ENCODE results near the gene TLR5.

The TLR5 gene

DNA sequence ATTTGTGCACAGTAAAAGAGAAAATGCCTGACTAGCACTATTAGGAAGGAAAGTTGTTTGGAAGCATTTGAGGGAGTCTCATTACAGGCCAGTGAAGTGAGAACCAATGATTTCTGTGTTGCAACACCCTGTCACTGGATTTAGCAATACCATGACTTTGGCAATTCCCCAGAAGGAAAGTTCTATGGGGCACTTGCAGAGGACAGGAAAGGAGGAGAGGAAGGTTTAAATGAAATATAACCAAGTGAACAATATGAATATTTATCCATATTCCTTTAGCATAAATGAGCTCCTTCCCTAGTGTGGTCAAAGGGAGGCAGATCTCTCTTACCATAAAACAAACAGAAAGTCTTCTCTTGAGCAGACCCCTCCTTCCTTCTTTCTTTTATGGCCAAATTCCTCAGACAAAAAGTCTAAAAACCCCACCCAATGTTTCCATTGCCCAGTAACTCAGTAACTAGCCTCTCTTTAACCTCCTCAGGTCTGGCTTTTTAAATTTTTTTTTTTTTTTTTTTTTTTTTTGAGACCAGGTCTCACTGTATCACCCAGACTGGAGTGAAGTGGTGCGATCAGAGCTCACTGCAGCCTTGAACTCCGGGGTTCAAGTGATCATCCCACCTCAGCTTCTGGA, 5.5 kb downstream of the TLR5 start:
- no peak for DNase-seq (ENCODE audit: low spot score)
- TF ChIP-seq, protein P1, sequence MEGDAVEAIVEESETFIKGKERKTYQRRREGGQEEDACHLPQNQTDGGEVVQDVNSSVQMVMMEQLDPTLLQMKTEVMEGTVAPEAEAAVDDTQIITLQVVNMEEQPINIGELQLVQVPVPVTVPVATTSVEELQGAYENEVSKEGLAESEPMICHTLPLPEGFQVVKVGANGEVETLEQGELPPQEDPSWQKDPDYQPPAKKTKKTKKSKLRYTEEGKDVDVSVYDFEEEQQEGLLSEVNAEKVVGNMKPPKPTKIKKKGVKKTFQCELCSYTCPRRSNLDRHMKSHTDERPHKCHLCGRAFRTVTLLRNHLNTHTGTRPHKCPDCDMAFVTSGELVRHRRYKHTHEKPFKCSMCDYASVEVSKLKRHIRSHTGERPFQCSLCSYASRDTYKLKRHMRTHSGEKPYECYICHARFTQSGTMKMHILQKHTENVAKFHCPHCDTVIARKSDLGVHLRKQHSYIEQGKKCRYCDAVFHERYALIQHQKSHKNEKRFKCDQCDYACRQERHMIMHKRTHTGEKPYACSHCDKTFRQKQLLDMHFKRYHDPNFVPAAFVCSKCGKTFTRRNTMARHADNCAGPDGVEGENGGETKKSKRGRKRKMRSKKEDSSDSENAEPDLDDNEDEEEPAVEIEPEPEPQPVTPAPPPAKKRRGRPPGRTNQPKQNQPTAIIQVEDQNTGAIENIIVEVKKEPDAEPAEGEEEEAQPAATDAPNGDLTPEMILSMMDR (IDR thresholded peaks at IDR 0.05; ENCODE audit: extremely low read depth, missing control alignments) = no peak

DNA sequence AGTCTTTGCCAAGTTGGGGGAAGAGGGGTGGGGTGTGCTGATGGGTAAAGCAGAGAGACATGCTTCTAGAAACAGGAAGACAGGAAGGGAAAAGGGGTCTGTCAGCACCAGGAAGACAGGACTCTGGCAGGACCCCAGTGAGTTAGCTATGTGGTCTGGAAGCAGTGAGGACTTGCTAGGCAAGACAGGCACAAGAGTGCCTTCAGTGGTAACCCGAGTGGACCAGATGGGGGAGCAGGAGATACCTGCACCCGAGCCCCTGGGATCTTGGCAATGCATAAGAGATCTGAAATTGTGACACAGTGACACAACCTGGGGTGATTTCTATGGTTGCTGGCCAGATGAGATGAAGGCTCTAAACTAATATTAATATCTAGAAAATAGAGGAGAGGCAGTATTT, 7.0 kb downstream of the TLR5 start:
- TF ChIP-seq, protein P1 (IDR thresholded peaks at IDR 0.05; ENCODE audit: extremely low read depth, missing control alignments) = no peak
- DNase-seq (ENCODE audit: low spot score) = no peak

DNA sequence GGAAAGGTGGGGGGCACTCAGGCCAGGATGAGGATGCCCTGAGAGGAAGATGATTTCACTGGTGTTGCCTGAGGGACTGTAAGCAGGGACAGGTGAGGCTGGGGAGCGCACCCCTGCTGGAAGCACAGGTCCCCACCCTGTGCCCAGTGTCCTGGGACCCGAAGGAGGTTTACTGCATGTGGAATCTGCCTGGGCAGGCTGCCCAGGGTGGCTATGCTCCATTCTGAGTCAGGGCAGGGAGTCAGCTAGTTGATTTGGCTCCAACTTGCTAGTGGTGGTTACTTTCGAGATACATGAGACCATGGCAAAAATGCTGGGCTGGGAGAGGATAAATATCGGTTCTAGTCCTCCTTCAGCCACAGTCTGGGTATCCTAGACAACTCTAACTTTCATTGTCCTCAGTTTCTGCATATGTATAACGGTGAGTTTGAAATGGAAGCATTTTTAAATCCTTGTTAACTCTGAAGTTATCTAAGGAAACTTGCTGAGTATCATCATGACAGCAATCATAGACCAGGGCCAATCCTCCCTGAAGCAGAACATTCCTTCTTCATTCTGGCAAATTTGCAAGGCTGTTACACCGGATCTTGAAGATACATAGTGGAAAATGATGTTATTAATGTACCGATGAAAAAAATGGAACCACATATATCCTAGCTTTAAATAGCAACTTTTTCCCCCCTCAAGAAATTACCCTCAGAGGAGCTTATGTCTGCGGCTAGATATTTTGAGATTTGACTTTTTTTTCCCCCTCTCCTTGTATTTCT, 7.7 kb downstream of the TLR5 start:
- TF ChIP-seq, protein P1 (IDR thresholded peaks at IDR 0.05; ENCODE audit: extremely low read depth, missing control alignments) = no peak
- no peak for DNase-seq (ENCODE audit: low spot score)

DNA sequence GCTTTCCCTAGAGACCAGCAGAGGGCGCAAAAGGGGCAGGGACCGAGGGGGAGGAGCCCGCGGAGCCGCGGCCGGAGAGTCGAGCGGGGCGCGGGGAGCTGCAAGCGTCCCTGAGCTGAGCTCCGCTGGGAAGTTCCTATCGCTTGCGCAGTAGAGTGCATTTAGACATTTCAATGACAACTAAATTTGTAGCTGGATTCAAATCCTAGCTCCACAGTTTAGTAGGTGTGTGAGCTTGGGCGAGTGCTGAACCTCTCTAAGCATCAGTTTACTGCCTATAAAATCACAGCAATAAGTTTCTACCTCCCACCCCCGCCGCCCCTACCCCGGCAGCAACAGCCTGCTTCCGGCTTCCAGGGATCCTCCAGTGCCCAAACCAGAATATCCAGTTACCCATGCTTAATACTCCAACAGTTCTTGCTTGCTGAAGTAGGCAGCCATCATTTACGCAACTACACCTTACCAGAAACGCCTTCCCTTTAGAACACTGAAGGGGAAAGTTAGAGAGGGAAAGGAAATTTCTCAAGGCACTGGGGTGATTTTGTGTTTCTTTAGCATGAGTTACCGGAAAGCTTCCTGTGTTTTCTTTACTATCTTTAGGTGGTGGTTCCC, 9.1 kb downstream of the TLR5 start:
- peak; percentile 90 for DNase-seq (ENCODE audit: low spot score)
- TF ChIP-seq, protein P1 (IDR thresholded peaks at IDR 0.05; ENCODE audit: extremely low read depth, missing control alignments) = peak; percentile 86

DNA sequence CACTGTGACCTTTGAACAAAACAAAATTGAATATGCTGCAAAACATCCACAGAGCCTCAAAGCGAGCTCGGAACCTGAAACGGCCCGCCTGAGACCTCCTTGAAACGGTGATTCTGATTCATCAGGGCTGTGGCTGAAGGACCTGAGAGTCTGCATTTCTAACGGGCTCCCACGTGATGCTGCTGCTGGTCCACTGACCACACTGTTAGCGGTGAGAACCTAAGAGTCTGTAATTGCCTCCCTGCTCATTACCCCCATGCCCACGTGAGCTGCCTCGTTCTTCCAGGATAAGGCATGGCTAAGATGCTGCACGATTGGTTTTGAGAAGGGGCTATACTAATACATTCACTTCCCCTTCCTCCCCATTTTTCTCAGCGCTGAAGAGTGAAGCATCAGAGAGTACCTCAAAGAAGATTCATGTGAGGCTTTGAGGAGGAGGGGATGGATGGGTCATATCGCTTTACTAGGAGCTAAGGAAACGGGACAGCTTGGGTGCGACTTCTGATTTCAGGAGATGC, 9.7 kb downstream of the TLR5 start:
- no peak for DNase-seq (ENCODE audit: low spot score)

DNA sequence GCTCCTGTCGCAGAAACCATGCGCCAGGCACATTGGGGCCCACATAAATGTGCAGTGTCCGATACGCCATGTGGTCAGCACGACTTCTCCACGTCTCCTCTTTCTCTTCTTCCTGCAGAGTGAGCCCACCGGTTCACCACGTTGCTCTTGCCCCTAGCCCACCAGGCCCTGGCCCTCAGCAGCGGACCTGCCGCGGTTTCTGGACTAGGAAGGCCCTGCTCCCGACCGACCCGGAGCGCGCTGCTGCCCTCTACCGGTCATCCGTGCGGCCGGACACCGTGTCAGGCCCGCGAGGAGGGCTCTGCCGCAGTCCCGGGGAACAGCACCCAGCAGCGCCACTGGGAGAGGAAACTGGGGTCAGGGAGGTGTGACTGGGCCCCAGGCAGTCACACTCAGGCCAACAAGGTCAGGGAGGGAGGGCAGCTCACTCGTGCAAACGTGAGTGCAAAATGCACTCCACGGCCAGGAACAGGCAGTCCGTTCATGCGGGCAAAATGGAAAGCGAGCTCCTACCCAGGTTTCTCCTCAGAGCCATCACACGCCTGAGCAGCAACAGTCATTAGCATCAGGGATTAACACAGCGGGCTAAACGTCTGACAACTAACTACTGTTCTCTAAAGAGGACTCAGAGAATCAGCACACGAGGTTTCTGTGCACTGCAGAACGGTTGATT, 13.7 kb downstream of the TLR5 start:
- TF ChIP-seq, protein P1 (IDR thresholded peaks at IDR 0.05; ENCODE audit: extremely low read depth, missing control alignments) = peak; percentile 70
- DNase-seq (ENCODE audit: low spot score) = peak; percentile 67

More for the DNA sequence above, 9.7 kb downstream of the TLR5 start:
- TF ChIP-seq, protein P1 (IDR thresholded peaks at IDR 0.05; ENCODE audit: extremely low read depth, missing control alignments) = no peak
